Raji (cell line): Measurements from ENCODE around the gene SKAP1.

Source experiments
- POLR2A ChIP-seq: IDR thresholded peaks from 2 replicates; pipeline ENCODE4 v1.6.1; 2011; ENCODE audit warnings: low read depth, low read length, control low read depth; ENCODE audit not compliant: insufficient read depth

SKAP1 gene

DNA sequence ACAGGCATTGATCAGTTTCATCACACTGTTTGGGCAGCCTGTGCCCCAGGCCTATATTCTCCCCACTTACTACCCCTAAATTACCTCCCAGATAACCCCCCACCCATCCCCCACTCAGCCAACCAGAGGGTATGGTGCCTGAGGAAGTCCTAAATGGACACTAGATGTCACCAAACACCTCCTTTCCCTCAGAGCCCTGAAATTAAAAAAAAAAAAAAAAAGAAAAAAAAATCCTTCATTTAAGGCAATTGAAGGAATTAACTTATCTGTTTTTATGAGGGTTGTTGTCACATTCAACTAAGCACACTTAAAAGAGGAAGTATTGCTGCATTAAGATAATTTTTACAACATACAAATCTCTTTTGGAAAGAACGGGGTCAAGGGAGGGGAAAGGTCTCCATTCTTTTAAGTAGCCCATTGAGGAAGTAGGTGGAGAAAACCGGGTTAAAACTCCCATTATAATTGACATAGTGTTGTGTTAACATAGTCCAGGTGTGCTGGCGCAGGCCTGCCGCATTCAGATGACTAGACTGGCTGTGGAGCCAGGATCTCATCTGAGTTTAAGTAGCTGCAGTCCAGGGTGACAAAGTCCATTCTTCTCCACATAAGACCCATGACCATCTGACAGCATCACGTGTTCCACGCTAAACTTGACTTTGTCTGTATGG, 276.2 kb downstream of the SKAP1 start:
- no peak for TF ChIP-seq POLR2A

DNA sequence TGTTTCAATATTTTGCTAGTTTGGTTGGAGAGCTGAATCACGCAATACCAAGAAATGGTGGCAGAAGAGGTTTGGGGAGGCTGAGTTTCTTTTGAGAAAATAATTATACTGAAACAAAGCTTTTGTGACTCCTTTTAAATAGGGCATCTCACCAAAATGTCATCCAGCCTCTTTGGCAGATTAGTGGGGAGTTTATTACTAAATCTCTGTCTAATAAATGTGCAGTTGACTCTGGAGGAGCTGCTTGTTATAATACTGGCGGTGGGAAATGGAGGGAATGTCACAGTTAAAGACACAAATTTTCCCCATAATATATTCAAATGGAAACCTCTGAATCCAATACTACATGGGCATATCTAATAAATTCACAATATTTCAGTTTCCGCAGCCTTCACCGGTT, 277.7 kb downstream of the SKAP1 start:
- TF ChIP-seq POLR2A, result no peak

DNA sequence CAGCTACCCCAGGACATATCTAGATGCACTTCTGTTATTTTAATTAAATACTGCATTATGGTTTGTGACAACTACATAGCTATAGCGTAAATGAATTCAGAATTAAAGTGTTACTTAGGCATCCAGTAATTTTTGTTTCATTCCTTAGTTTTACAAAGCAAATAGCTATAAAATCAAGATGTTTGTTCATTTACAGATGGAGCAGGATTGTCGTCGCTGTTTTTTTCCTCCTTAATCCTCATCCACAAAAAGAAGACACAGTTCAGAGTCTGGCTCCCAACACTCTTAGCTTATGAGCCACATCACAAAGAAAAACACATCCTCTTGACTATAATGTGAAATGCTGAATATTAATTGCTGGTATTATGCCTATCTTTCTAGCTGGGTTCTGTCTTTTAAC, 278.8 kb downstream of the SKAP1 start:
- TF ChIP-seq POLR2A, result no peak

DNA sequence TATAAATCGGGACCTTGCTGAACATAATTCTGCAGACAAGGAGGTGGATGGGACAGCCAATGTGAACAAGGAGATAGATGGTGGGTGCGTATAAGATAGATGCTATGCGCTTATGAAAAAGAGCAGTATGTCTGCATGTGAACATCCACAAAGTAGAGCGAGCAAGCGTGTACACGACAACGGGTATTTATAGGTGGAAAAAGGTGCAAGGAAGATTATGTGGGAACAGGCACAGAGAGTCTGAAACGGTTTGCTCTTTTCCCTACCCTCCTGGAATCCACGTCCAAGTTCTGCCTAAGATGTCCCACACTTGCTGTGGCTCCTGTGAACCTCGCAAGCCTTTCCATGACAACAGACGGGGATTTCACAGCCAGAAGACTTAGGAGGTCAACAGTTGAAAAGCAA, 279.4 kb downstream of the SKAP1 start:
- no peak for TF ChIP-seq POLR2A

DNA sequence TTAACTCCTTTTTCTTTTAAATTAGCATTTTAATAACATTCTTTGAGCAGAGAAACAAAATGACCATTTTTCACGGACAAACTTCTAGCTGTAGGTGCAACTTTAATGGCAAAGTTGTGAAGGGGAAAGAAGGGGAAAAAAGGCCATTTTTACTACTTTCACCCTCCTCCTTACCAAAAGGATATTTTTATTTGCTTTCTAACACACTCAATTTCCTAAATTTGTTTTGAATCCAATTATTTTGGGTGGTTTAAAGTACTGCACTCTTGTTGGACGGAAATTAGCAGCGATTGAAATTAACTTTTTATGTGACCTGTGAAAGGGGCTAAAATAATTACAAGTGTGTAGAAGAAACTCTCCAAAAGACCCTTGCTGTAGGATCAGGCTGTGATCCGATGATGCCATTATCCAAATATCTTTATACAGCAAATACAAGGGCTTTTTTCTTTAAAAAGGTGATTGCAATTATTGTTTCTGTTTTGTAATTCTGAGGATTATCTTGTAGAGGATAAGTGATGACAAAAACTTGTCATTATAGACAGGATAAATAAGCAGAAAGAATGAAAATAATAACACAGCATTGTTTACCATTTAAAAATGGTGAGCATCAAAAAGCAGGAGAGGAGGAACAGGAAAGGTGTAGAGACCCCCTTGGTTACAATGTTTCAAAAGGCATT, 280.1 kb downstream of the SKAP1 start:
- TF ChIP-seq POLR2A, result no peak

DNA sequence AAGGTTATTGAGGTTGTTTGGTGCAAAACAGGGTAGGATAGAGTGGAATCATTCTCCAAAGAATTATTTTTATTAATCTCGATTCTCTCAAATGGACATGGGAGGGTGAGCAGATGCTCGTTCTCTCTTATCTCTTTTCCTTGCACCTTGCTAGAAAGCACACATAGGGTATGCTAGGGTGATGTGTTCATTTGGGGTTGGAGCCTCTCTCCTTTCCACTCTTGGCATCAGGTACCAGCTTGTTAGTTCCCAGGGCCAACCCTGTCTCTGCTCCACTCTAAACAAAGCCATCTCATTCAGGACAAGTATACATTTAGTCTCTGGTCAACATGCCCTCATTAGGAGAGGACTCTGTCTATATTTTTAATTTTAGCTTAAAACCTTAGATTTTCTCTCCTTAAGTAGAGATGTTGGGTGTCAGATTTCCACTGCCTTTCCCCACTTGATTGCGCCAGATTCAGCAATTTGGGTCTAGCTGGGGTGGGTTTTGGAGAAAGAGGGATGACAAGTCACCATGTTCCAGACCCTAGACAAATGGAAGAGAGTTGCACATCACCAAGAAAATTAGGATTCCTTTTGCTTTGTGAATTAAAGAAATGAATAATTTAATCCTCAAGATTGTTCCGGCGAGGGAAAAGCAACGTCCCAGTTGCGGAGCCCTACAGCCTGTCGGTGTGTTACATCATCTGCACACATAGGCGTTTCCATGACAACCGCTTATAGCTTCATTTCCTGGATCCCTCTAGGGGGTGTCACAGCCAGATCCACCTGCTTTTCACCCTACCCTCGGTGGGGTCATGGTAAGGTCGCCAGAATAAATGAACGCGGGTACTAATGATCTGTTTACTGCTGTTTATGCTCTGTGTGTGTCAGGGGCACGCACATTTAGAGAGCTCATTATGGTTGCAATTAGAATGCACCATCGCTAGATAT, 280.9 kb downstream of the SKAP1 start:
- no peak for TF ChIP-seq POLR2A

DNA sequence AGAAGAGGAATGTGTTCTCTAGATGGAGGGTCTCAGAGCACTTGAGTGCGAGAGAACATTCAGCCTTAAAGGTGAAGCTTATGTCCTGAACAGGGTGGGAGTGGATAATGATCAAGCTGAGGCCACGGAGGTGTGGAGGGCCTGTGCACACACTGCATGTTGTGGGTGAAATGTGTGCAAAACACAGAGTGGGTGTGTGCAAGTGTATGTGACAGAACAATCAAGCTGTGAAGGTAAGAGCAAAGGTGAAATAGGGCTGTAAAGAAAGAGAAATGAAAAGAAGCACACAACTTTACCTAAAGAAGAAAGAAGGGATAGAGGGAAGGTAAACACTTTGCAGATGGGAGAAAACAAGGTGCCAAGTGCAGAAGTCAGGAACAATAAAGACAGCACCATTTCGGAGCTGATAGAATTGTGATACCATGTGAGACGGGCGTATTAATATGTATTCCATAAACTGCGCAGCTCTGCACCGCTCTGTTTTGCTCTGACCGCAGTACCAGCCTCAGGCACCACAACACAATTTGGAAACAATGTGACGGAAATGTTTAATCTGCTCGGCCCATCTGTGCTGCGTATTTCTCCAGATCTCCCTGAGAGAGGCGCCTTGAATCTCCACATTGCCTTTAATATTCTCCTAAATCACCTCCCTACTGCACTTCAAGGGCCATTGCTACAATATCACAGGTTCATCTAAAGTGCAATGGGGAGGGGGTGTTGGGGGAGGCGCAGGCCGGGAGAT, 281.8 kb downstream of the SKAP1 start:
- no peak for TF ChIP-seq POLR2A

DNA sequence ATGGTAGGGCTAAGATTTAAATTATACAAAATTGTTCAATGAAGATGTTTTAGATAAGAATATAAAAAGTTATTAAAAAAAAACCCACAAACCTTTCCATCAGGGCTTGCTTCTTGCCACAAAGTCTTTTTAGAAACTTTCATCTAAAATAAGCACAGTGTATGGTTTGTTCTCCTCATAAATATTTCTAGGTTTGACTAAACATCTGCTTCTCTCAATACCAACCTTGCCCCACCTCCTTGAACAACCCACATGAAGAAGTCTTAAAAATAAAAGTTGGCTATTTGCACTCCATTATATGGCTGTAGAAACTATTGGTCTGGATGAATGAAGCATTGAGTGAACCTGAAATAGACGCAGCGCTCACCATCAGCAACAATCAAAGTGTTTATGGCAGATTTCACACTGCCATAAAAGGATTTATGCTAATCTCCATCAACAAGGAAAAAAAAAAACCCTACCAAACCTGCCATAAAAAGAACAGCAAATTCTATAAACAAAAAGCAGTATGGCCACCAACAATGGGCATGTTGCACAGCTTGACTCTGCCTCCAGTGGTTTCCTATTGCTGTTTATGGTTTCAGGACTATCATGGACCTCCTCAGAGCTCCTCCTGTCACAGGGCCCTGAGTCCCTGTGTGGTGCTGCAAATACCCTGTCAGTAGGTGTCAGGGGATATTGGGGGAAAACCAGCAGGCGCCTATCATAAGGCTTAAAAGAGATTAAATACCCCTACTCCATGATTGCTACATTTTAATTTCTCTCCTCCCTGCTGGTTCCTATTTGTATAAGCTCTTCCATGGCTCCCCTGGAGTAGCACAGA, 284.8 kb downstream of the SKAP1 start:
- TF ChIP-seq POLR2A, result no peak

DNA sequence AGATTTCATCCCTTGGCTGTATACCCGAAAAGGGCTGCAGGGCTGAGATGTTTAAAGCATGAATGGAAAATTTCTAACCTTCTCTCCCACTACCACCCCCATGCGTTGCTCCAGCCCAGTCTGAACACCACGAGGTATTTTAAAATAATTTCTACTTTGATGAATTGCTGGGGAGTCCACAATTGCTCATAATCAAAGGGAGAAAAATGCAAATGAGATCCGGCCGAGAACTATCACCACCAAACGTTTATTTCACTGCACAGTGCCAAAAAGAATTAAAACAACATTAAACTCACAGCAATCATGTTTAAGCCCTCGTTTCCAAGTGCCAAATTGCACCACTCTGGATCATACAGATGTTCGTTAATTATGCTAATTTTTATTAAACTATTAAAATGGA, 285.8 kb downstream of the SKAP1 start:
- no peak for TF ChIP-seq POLR2A

DNA sequence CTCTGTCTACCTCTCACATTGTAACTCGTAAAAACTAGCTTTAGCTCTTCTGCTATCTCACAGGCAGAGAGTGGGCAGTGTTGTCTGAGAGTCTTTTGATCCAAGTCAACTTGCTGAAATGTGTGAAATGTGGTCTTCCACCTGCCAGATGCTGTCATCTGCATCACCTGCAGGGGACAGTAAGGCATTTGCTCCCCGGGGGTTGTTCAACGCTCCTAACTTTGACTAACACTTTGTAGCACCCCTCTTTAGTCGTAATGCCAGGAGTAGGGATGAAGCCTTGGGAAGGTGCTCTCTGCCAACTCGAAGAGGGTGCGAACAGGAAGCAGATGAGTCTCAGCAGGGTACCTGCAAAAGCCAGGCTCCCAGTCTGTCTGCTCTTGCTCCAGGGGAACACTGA, 286.4 kb downstream of the SKAP1 start:
- TF ChIP-seq POLR2A, result no peak

DNA sequence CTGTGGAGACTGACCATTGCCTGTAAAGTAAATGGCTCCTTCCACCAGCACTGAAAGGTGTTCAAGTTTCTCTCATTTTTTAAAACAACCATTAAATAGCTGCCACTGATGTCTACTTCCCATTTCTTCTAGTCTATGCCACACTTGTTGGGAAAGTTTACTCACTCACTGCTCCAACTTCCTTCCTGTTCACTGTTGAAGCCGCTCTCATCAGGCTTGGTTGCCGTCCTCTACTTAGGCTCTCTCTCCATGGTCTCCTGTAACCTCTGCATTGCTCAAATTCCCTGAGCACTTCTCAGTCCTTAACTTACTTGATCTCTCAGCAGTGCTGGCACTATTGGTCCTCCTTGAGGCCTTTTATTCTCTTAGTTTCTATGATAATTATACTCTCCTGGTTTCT, 290.1 kb downstream of the SKAP1 start:
- no peak for TF ChIP-seq POLR2A

DNA sequence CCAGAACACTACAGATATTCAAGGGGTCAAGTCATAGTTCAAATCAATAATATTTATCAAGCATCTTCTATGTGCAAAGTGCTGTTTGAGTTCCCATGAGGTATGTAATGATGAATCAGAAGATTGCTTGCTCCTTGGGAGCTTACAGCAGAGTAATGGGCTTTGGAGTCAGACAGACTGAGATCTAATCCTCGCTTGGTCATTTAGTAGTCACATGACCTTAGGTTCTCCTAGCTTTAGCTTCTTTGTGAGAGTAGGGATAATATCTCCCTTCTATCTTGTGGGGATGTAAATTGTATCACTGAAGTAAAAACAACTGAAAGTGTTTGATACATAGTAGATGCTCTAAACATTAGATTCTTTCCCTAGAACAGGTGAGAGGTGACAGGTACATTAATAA, 292.4 kb downstream of the SKAP1 start:
- no peak for TF ChIP-seq POLR2A

DNA sequence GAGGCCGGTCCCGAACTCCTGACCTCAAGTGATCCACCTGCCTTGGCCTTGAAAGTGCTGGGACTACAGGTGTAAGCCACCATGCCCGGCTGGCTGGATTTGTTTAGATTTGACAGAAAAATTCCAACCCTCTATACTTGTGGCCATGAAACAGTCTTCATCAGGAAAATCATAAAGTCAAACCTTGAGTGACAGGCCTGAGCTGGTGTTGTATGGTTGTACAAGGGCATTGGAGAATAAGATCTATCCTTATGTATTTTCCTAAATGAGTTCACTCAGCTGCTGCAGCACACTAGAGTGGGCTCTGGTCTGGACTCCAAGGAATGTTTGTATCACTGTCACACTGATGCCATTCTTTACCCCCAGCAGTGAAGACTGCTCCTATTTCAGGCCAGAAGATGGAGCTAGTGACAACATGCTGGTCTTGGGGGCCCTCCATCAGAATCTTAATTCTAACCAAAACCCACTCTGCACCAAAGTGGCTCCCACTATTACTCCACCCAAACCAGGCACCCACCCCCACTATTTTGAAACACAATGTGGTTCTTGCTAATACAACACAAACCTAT, 295.0 kb downstream of the SKAP1 start:
- no peak for TF ChIP-seq POLR2A

DNA sequence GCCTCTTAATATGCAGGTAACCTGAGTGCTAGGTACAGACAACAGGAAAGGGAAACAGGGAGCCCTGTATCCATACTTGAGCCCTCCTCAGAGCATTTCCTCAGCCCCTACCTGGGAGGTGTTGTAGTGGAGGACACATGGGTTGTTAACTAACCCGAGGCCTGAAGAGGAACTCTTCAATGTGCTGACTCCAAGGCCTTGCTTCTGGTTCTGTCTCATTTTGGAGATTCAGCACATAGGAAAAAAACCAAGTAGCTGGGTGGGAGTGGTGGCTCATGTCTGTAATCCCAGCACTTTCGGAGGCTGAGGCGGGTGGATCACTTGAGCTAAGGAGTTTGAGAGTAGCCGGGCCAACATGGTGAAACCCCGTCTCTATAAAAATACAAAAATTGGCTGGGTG, 297.6 kb downstream of the SKAP1 start:
- no peak for TF ChIP-seq POLR2A
